Measurements from ENCODE around the gene PKDREJ. TPM values are rescaled to one million over a fixed set of nuclear protein-coding genes. Genes with fewer than 3 reads are reported as not detected.
"Not testable (repeated sequence)": the region's sequence is repeated elsewhere in the genome, so short reads cannot be mapped to it uniquely, and the experiment has no call there.

PKDREJ gene, protein sequence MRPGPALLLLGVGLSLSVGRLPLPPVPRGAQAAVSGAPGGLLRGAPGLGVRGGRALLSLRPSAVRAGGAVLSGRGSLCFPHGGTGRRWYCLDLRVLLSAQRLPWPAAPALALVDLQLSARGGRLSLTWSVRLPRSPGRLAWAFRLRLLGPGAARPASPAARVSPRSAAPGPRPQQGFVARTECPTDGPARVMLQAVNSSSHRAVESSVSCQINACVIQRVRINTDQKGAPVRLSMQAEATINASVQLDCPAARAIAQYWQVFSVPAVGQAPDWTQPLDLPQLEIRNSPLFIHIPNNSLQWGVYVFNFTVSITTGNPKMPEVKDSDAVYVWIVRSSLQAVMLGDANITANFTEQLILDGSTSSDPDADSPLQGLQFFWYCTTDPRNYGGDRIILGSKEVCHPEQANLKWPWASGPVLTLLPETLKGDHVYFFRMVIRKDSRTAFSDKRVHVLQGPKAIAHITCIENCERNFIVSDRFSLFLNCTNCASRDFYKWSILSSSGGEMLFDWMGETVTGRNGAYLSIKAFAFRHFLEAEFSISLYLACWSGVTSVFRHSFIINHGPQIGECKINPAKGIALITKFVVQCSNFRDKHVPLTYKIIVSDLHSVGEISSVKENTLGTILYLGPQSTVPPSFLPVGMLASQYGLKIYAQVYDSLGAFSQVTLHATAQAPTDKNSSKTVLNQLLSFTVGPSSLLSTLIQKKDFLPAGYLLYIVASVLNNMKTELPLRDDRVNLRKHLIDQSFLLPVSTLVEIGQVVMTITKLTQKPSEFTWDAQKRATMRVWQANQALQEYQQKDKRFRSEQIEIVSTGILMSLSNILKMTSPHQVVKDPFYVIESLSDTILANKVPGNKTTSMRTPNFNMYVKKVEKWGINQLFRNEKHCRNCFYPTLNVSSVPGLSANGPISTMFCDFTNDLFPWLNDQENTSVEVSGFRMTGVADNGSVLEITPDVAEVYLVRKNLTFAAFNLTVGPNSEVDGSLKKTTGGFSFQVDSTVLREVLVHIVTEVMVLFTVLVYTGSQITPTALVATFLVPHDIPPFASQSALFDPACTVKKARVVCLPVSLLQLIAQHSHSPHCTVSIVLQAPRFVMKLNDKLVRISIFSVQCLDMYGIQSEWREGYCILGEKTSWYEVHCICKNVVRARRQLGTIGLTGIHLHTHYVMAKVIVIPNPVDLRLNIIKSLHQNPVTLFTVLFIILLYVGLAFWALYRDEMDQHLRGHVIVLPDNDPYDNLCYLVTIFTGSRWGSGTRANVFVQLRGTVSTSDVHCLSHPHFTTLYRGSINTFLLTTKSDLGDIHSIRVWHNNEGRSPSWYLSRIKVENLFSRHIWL (N-terminal part only)
- total RNA-seq = under 1 TPM in 3 of 4 donors, not detected in 1; 0.11 to 0.34 (median 0.34) TPM

DNA sequence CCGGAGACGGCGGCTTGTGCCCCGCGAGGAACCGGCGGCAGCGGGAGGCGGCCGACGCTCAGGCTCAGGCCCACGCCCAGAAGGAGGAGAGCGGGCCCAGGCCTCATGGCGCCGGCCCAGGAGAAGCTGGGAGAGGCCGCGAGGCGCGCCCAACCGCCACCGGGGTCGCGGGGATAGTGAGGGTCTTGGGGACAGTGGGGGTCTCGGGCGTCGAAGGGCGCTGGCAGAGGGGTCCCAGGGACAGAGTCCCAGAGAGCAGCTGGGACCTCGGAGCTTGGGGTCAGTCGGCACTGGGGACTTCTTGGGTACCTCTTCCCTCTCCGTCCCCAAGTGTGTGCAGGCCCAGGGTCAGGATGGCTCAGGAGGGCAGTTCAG is at the start of gene PKDREJ:
Gene PKDREJ, minus strand, starts transcription at position 128 of the 375 bp plus-strand sequence. Its CDS starts 21 bp downstream, at position 107.
- Histone ChIP-seq H3K4me1 (peaks cover 17% of the 10 kb centered on the region), H3K27ac (no peak within 1 kb of the TSS), H3K27me3 (peaks cover 4% of the 10 kb centered on the region), H3K4me3 (peak within 1 kb of the TSS; percentile 46), H3K36me3 (no peaks in the 10 kb centered on the region), H3K9me3 (no peaks in the 10 kb centered on the region)
- WGBS = 63% methylated on average over 8 of the region's 30 CpGs
- TF ChIP-seq POLR2AphosphoS5 (IDR thresholded peaks at IDR 0.05) (no peak), EP300 (IDR thresholded peaks at IDR 0.05) (no peak)
- no peak for DNase-seq (ENCODE audit: low spot score in 2 of 2)

DNA sequence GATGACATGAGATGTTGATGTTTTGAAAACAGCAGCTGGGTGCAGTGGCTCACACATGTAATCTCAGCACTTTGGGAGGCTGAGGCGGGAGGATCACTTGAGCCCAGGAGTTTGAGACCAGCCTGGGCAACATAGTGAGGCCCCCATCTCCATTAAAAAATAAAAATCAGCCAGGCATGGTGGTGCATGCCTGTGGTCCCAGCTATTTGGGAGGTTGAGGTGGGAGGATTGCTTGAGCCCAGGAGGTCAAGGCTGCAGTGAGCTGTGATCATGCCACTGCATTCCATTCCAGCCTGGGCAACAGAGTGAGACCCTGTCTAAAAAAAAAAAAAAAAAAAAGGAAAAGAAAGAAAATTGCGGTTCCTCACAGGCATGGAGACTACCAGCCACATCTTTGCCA is 49.7 kb upstream of the PKDREJ start:
- DNase-seq (ENCODE audit: low spot score in 2 of 2); H3K27me3 ChIP-seq; H3K27ac ChIP-seq; H3K9me3 ChIP-seq; H3K4me3 ChIP-seq; H3K36me3 ChIP-seq; H3K4me1 ChIP-seq: not testable (repeated sequence)
- WGBS = 90% methylated on average over 2 of the region's 2 CpGs

DNA sequence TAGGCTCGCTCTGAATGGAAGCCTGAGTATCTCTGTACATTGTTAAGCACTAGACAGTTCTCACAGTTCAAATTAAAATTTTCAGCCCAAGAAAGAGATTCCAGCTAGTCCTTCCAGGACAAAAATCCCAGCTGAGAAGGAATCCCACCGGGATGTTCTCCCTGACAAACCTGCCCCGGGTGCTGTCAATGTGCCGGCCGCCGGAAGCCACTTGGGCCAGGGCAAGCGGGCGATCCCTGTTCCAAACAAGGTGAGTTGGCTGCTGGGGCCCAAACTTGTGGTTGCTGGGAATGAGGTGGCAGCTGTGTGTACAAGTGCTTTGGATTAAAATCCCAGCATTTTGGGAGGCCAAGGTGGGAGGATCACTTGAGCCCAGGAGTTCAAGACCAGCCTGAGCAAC is 48.9 kb upstream of the PKDREJ start:
- WGBS = 96% methylated on average over 8 of the region's 8 CpGs
- no peaks in the 10 kb centered on the region for H3K27me3 ChIP-seq
- H3K9me3 ChIP-seq = no peaks in the 10 kb centered on the region
- TF ChIP-seq EP300 (IDR thresholded peaks at IDR 0.05) = no peak
- TF ChIP-seq, protein P1, sequence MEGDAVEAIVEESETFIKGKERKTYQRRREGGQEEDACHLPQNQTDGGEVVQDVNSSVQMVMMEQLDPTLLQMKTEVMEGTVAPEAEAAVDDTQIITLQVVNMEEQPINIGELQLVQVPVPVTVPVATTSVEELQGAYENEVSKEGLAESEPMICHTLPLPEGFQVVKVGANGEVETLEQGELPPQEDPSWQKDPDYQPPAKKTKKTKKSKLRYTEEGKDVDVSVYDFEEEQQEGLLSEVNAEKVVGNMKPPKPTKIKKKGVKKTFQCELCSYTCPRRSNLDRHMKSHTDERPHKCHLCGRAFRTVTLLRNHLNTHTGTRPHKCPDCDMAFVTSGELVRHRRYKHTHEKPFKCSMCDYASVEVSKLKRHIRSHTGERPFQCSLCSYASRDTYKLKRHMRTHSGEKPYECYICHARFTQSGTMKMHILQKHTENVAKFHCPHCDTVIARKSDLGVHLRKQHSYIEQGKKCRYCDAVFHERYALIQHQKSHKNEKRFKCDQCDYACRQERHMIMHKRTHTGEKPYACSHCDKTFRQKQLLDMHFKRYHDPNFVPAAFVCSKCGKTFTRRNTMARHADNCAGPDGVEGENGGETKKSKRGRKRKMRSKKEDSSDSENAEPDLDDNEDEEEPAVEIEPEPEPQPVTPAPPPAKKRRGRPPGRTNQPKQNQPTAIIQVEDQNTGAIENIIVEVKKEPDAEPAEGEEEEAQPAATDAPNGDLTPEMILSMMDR (IDR thresholded peaks at IDR 0.05) = no peak
- TF ChIP-seq POLR2AphosphoS5 (IDR thresholded peaks at IDR 0.05) = no peak
- TF ChIP-seq POLR2A (IDR thresholded peaks at IDR 0.05) = no peak
- H3K27ac ChIP-seq = no peak overlapping the region
- no peak overlapping the region for H3K4me3 ChIP-seq
- DNase-seq (ENCODE audit: low spot score in 2 of 2) = no peak
- H3K4me1 ChIP-seq = no peaks in the 10 kb centered on the region
- no peaks in the 10 kb centered on the region for H3K36me3 ChIP-seq

DNA sequence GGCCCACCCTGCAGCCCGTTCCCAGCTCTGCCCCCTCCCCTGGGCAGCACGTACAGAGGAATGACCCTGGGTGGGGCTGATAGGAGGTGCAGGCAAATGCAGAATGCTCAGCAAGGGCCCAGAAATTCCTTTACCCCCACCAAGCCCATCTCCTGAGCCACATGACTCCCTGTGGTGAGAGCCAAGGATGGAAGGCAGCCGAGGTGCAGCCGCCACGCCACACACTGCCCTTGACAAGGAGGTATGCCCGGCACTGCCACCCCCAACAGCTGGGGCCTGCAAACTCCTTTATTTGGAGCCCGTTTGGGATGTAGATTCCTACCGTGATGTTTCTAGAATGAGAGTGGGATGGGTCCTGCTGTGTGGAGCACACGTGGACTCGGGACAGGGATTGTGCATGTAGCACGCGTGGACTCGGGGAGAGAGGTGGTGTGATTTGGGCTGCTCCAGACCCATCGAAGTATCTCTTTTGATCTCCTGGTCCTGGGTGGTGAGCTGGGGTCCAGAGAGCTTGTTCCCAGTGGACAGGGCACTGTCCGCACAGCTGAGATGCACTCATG is 46.5 kb upstream of the PKDREJ start:
- WGBS = 92% methylated on average over 12 of the region's 15 CpGs
- no peaks in the 10 kb centered on the region for H3K36me3 ChIP-seq
- TF ChIP-seq, protein P1 (IDR thresholded peaks at IDR 0.05) = no peak
- TF ChIP-seq EP300 (IDR thresholded peaks at IDR 0.05) (no peak), POLR2AphosphoS5 (IDR thresholded peaks at IDR 0.05) (no peak), POLR2A (IDR thresholded peaks at IDR 0.05) (no peak)

DNA sequence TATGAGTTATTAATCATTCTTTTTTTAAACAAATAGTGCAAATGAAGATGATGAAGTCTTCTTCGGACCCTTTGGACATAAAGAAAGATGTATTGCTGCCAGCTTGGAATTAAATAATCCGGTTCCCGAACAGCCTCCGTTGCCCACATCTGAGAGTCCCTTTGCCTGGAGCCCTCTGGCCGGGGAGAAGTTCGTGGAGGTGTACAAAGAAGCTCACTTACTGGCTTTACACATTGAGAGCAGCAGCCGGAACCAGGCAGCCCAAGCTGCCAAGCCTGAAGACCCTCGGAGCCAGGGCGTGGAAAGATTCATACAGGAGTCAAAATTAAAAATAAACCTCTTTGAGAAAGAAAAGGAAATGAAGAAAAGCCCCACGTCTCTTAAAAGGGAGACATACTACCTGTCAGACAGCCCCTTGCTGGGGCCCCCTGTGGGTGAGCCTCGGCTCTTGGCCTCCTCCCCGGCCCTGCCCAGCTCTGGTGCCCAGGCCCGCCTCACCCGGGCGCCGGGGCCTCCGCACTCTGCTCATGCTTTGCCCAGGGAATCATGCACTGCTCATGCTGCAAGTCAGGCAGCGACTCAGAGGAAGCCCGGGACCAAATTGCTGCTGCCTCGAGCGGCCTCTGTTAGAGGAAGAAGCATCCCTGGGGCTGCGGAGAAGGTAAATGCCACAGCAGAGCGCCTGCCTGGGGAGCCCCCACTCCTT is 45.3 kb upstream of the PKDREJ start:
- no peaks in the 10 kb centered on the region for H3K27me3 ChIP-seq
- WGBS = 87% methylated on average over 23 of the region's 23 CpGs
- H3K4me3 ChIP-seq = no peak overlapping the region
- DNase-seq (ENCODE audit: low spot score in 2 of 2) = no peak
- no peak overlapping the region for H3K27ac ChIP-seq
- H3K4me1 ChIP-seq = no peaks in the 10 kb centered on the region
- TF ChIP-seq POLR2A (IDR thresholded peaks at IDR 0.05) = no peak
- TF ChIP-seq POLR2AphosphoS5 (IDR thresholded peaks at IDR 0.05) = no peak
- TF ChIP-seq, protein P1 (IDR thresholded peaks at IDR 0.05) = no peak
- TF ChIP-seq EP300 (IDR thresholded peaks at IDR 0.05) = no peak
- H3K36me3 ChIP-seq = no peaks in the 10 kb centered on the region
- no peaks in the 10 kb centered on the region for H3K9me3 ChIP-seq

More for the DNA sequence above, 46.5 kb upstream of the PKDREJ start:
- Histone ChIP-seq H3K4me1 (no peaks in the 10 kb centered on the region), H3K27me3 (no peaks in the 10 kb centered on the region), H3K9me3 (no peaks in the 10 kb centered on the region), H3K4me3 (no peak overlapping the region), H3K27ac (no peak overlapping the region)
- DNase-seq (ENCODE audit: low spot score in 2 of 2) = no peak

All from suprapubic skin (tissue), 4 donors.